Nephron (organoid): ENCODE measurements around the gene GPC3.

Experiments
- H3K27ac Mint-ChIP-seq, 3 experiments: 2 replicates each; pipeline ENCODE4 v1.8.0; 2020; ENCODE audit warnings: mixed read lengths in 3 of 3, mild to moderate bottlenecking in 2 of 3, moderate library complexity in 1 of 3
- H3K27me3 Mint-ChIP-seq: 2 replicates; pipeline ENCODE4 v1.8.0; 2021; ENCODE audit warnings: low read depth, mild to moderate bottlenecking, moderate library complexity, mixed read lengths
- H3K36me3 Mint-ChIP-seq: 2 replicates; pipeline ENCODE4 v1.8.0; 2020; ENCODE audit warnings: low read depth, mixed read lengths
- H3K4me1 Mint-ChIP-seq: 2 replicates; pipeline ENCODE4 v1.8.0; 2020; ENCODE audit warnings: mixed read lengths
- H3K4me3 Mint-ChIP-seq, 3 experiments: 2 replicates each; pipeline ENCODE4 v1.8.0; 2020; ENCODE audit warnings: mild to moderate bottlenecking in 3 of 3, mixed read lengths in 3 of 3, moderate library complexity in 2 of 3
- H3K9me3 Mint-ChIP-seq: 2 replicates; pipeline ENCODE4 v1.8.0; 2020; ENCODE audit warnings: mixed read lengths
- TF ChIP-seq, protein P1 (sequence below), 3 experiments: fragments of 200-600 bp; sonication (generic); IDR thresholded peaks; one replicate each; pipeline ENCODE4 v1.5.0; 2021; ENCODE audit warnings: antibody characterized with exemption in 3 of 3; ENCODE audit not compliant: unreplicated experiment in 3 of 3

GPC3 gene

DNA sequence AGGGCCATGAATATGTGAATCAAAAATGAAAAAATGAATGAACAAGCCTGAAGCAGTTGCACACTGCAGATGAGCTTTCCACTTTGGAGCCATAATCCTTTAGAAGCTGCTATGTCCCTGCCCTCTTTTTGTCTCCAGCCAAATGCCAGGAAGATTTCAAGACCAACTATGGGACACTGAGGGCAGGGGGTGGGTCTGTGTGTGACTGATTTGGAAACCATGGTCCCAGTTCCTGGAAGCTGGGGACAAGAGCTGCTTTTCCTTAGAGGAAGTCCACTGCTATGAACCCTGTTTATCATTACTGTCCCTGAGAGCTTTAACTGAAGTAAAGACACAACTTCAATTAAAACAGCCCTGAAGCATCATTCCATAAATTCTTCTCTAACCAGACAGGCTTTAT is 416.2 kb downstream of the GPC3 start:
- Mint-ChIP-seq H3K4me3 (no peak overlapping the region), H3K27me3 (no peaks in the 10 kb centered on the region), H3K9me3 (peaks cover 12% of the 10 kb centered on the region), H3K27ac (no peak overlapping the region), H3K36me3 (peaks cover 39% of the 10 kb centered on the region), H3K4me1 (peaks cover 22% of the 10 kb centered on the region)
- TF ChIP-seq, protein P1, sequence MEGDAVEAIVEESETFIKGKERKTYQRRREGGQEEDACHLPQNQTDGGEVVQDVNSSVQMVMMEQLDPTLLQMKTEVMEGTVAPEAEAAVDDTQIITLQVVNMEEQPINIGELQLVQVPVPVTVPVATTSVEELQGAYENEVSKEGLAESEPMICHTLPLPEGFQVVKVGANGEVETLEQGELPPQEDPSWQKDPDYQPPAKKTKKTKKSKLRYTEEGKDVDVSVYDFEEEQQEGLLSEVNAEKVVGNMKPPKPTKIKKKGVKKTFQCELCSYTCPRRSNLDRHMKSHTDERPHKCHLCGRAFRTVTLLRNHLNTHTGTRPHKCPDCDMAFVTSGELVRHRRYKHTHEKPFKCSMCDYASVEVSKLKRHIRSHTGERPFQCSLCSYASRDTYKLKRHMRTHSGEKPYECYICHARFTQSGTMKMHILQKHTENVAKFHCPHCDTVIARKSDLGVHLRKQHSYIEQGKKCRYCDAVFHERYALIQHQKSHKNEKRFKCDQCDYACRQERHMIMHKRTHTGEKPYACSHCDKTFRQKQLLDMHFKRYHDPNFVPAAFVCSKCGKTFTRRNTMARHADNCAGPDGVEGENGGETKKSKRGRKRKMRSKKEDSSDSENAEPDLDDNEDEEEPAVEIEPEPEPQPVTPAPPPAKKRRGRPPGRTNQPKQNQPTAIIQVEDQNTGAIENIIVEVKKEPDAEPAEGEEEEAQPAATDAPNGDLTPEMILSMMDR (IDR thresholded peaks at IDR 0.05; ENCODE audit: unreplicated experiment in 3 of 3), result no peak

DNA sequence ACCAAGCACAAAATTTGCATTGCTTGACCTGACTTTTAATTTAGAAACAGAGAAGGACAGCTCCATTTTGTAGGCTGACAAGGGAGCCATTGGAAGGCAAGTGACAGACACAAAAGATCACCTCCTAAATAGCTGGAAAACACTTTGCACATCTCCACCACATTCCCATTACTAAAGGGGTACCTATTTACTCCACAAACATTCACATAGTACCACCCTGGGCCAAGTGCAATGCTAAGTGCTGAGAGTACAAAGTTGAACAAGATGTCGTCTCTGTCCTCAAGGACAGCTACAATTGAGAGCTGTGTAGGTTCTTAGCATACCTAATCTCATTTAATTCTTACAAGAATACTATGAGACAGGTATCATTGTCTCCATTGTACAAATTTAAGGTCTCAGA is 417.3 kb downstream of the GPC3 start:
- Mint-ChIP-seq H3K27me3 (no peaks in the 10 kb centered on the region), H3K4me1 (peaks cover 30% of the 10 kb centered on the region), H3K9me3 (peaks cover 9% of the 10 kb centered on the region), H3K36me3 (peaks cover 31% of the 10 kb centered on the region), H3K4me3 (no peak overlapping the region), H3K27ac (peak overlapping the region in 1 of 3 experiments; percentile 44)
- TF ChIP-seq, protein P1 (IDR thresholded peaks at IDR 0.05; ENCODE audit: unreplicated experiment in 3 of 3), result no peak

DNA sequence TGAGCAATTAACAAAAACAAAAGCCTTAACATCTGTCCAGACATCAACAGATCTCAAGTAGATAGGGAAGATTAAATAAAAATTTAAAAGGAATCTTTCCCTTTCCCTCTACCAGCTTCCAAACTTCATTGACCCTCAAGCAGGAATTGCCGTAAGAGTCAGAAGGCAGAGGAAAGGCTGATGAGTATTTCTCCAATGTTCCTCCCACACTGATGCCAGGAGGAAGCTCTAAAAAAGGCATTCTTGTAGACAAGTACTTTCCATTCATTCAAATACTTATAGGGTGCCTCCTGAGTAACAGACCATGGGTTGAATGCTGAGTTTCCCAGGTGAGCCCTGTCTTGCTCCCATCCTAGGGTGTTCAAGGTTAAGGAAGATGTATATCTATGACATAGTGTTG is 418.5 kb downstream of the GPC3 start:
- Mint-ChIP-seq H3K4me1 (peaks cover 41% of the 10 kb centered on the region), H3K9me3 (no peaks in the 10 kb centered on the region), H3K27ac (no peak overlapping the region), H3K36me3 (peaks cover 19% of the 10 kb centered on the region), H3K27me3 (no peaks in the 10 kb centered on the region), H3K4me3 (no peak overlapping the region)
- TF ChIP-seq, protein P1 (IDR thresholded peaks at IDR 0.05; ENCODE audit: unreplicated experiment in 3 of 3), result no peak

DNA sequence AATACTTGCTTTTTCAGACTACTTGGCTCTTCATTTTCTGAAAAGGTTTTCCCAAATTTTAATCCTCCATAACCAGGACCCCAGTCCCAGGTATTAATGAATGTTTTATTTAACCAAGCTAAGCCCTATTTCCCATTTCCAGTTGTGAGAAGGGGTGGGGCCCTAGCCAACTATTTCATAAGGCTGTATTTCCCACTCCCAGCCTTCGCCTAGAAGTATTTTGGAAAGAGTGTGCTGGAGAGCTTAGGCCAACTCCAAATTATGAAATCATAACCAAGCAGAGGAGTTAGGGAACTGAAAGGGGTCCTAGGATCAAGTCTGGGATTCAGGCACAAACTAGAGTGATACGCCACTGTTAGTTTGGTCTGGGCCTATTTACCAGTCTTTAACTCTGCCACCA is 421.7 kb downstream of the GPC3 start:
- peak overlapping the region in 2 of 3 experiments; percentile 22 to 77 for H3K27ac Mint-ChIP-seq
- H3K9me3 Mint-ChIP-seq, result no peaks in the 10 kb centered on the region
- H3K36me3 Mint-ChIP-seq, result peaks cover 10% of the 10 kb centered on the region
- TF ChIP-seq, protein P1 (IDR thresholded peaks at IDR 0.05; ENCODE audit: unreplicated experiment in 3 of 3), result no peak
- H3K4me1 Mint-ChIP-seq, result peaks cover 48% of the 10 kb centered on the region
- no peaks in the 10 kb centered on the region for H3K27me3 Mint-ChIP-seq
- H3K4me3 Mint-ChIP-seq, result no peak overlapping the region

GRCh38 chrX:133561251-133561650 is 424.1 kb downstream of the GPC3 start:
- Mint-ChIP-seq H3K36me3 (peaks cover 6% of the 10 kb centered on the region), H3K4me1 (peaks cover 55% of the 10 kb centered on the region), H3K27ac (no peak overlapping the region), H3K27me3 (no peaks in the 10 kb centered on the region), H3K9me3 (no peaks in the 10 kb centered on the region), H3K4me3 (no peak overlapping the region)
- TF ChIP-seq, protein P1 (IDR thresholded peaks at IDR 0.05; ENCODE audit: unreplicated experiment in 3 of 3), result no peak

- H3K36me3 Mint-ChIP-seq, result peaks cover 12% of the 10 kb centered on the region
Measured at GRCh38 chrX:133559909-133560308, 425.5 kb downstream of the GPC3 start.

More at GRCh38 chrX:133559909-133560308, 425.5 kb downstream of the GPC3 start:
- Mint-ChIP-seq H3K4me3 (no peak overlapping the region), H3K27ac (peak overlapping the region in 1 of 3 experiments; percentile 5), H3K9me3 (peaks cover 8% of the 10 kb centered on the region), H3K27me3 (no peaks in the 10 kb centered on the region), H3K4me1 (peaks cover 52% of the 10 kb centered on the region)
- TF ChIP-seq, protein P1 (IDR thresholded peaks at IDR 0.05; ENCODE audit: unreplicated experiment in 3 of 3), result no peak
